T-helper 17 cell (primary cell): ENCODE results near the gene HOXD11. TPM values are rescaled to one million over a fixed set of nuclear protein-coding genes. Genes with fewer than 3 reads are reported as not detected.

Experiments
- ATAC-seq: fragments of 150-1000 bp; cut with Tn5 transposase; 2 replicates; pipeline ENCODE4 v1.10.0; 2021; ENCODE audit warnings: mild to moderate bottlenecking, moderate library complexity
- DNase-seq, 3 donors: peaks; one replicate each; pipeline versions ENCODE4 v3.0.0 to v3.0.0-alpha.2; 2020 to 2021
- H3K9me3 ChIP-seq: one replicate; pipeline ENCODE4 v1.7.0; 2013; ENCODE audit warnings: low read length, mild to moderate bottlenecking; ENCODE audit not compliant: control insufficient read depth, poor library complexity, severe bottlenecking
- H3K27ac Mint-ChIP-seq: one replicate; pipeline ENCODE4 v1.8.0; 2022; ENCODE audit warnings: mild to moderate bottlenecking, moderate library complexity, mixed read lengths
- H3K27me3 Mint-ChIP-seq: one replicate; pipeline ENCODE4 v1.8.0; 2022; ENCODE audit warnings: mixed read lengths
- H3K36me3 Mint-ChIP-seq: one replicate; pipeline ENCODE4 v1.8.0; 2022; ENCODE audit warnings: low read depth, mixed read lengths
- H3K4me1 Mint-ChIP-seq: one replicate; pipeline ENCODE4 v1.8.0; 2022; ENCODE audit warnings: mild to moderate bottlenecking, mixed read lengths
- H3K4me3 Mint-ChIP-seq: one replicate; pipeline ENCODE4 v1.8.0; 2022; ENCODE audit warnings: mild to moderate bottlenecking, moderate library complexity, mixed read lengths
- total RNA-seq, 4 donors: library from RNA in 2 of 4; stranded (reverse) in 2 of 4; gene quantifications; one replicate each; pipeline ENCODE4 v1.2.3 and lab custom pipeline; 2022 to 2026

HOXD11 gene
- total RNA-seq, 2 donors from 2014 or later = not detected

DNA sequence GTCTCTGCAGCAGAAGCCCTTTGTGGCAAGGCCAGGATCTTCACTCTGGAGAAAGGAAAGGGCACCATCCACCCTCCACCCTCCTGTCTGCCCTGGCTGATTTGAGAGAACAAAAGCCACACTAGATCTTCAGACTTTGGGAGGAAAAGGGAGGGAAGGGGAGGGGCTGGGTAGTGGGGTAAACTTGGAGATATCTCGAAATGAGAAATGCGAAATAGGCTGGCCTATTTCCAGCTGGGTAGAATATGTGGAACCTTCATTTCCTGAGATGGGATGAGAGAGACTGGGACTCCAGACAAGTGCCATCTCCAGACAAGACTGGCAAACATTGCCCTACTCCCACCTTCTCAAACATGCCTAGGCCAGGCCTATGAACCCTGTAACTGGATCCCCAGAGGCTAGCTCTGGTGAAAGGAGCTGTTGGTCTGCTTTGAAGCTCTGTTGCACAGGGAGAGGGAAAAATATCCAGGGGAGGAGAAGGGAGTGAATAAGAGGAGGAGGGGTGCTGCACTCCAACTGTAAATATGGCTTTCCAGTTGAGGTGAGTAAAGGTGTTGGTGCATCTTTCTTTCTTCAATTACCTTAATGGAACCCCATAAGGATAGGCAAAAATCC is 5.8 kb upstream of the HOXD11 start:
- H3K9me3 ChIP-seq = peaks cover 8% of the 10 kb centered on the region
- peaks cover 6% of the 10 kb centered on the region for H3K36me3 Mint-ChIP-seq
- DNase-seq (no peak), ATAC-seq (no peak)
- peaks cover 96% of the 10 kb centered on the region for H3K27me3 Mint-ChIP-seq
- no peak overlapping the region for H3K4me3 Mint-ChIP-seq
- no peak overlapping the region for H3K27ac Mint-ChIP-seq
- H3K4me1 Mint-ChIP-seq = peaks cover 22% of the 10 kb centered on the region

DNA sequence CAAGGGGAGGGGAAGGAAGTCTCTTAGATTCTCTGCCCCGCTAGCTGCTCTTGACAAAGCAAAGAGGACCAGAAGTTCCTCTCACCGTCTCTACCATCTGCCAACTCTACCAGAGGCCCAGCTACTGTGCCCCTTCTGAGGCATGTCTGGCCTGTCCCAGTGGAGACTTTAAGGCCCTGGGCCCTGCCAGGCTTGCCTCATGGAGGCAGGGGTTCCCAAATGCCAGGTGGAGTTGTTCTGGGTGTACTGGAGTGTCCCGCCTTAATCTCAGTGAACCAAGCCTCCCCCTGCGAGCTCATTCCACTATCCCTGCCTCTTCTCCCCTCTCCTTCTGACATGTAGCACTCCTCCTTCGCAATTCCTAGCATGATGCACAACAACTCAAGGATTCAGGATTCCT is 5.2 kb upstream of the HOXD11 start:
- peaks cover 8% of the 10 kb centered on the region for H3K9me3 ChIP-seq
- DNase-seq (no peak), ATAC-seq (no peak)
- no peak overlapping the region for H3K4me3 Mint-ChIP-seq
- peaks cover 20% of the 10 kb centered on the region for H3K4me1 Mint-ChIP-seq
- H3K36me3 Mint-ChIP-seq = peaks cover 7% of the 10 kb centered on the region
- H3K27ac Mint-ChIP-seq = no peak overlapping the region
- peaks cover 94% of the 10 kb centered on the region for H3K27me3 Mint-ChIP-seq

DNA sequence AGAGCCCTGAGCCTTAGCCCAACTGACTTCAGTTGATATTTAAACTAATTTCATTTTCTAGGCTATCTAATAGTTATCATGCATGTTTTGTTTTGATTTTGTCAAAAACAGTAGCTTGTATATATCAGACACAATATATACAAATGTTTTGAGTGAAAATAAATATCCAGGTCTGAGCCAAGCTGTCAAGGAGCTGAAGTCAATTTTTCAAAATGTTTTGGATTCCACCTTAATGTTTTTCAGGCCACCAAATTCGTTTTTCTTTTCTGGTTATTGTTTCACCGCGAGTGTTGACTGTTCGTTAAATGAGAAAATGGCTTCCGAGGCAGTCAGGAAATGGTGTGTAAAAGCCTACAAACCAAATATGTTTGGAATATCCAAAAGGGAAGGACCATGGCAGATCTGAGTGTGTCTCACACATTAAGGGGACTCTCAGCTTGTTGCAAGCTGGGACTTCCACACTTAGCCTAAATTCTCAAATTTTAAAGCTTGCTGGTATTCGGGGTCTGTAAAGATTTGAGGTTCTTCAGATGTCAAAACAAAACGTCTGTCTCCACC is 4.7 kb upstream of the HOXD11 start:
- Mint-ChIP-seq H3K36me3 (peaks cover 7% of the 10 kb centered on the region), H3K4me1 (peaks cover 16% of the 10 kb centered on the region), H3K27ac (peak overlapping the region; percentile 27), H3K27me3 (peaks cover 88% of the 10 kb centered on the region), H3K4me3 (no peak overlapping the region)
- DNase-seq (no peak), ATAC-seq (no peak)
- H3K9me3 ChIP-seq = peaks cover 8% of the 10 kb centered on the region

DNA sequence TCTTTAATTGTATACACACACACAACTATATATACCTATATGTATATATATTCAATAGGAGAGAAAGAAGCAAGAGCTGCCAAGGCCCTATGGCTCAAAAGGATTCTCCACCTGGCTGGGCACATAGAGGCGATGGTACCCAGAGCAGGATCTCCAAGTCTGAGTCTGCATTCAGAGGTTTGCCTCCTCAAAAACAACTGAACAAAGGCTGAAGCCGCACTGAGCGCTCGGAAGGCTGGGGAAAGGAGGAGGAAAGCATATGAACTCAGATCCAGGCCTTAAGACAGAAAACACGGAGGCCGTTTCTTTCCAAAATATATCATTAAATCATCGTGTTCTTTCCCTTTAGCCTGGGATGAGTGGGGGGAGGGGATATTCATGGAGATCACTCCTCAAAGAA is 3.9 kb upstream of the HOXD11 start:
- peaks cover 8% of the 10 kb centered on the region for H3K9me3 ChIP-seq
- Mint-ChIP-seq H3K4me3 (peak overlapping the region; percentile 34), H3K27ac (no peak overlapping the region), H3K27me3 (peaks cover 80% of the 10 kb centered on the region), H3K36me3 (peaks cover 5% of the 10 kb centered on the region), H3K4me1 (peaks cover 11% of the 10 kb centered on the region)
- no peak for ATAC-seq
- DNase-seq = no peak

DNA sequence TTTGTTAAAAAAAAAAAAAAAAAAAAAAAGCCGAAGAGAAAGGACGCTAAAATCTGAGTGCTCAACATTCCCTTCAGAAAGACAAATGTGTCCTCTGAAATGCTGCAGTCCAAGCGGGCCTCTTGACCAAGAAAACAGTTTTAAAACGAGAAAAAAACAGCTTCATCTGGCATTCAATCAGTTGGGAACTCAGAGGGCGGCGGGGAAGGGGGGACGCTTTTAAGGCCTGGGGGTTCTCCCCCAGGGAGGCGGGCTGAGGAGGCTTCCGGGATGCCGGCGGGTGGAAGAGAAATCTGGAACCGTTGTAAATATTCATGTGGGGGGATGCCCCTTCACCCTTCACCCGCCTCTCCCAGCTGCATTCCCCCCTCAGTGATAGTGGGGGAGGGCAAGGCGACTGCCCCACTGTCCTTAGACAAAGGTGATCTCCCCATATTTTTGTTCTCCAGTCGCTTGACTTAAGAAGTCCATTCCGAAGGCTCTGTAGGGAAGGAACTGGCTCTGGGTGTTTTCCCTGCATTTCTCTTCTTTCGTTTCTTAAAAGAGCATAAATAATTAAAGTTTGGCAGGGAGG is 3.3 kb upstream of the HOXD11 start:
- peaks cover 78% of the 10 kb centered on the region for H3K27me3 Mint-ChIP-seq
- H3K9me3 ChIP-seq = peaks cover 8% of the 10 kb centered on the region
- ATAC-seq (no peak), DNase-seq (no peak)
- no peak overlapping the region for H3K27ac Mint-ChIP-seq
- peaks cover 5% of the 10 kb centered on the region for H3K36me3 Mint-ChIP-seq
- peaks cover 11% of the 10 kb centered on the region for H3K4me1 Mint-ChIP-seq
- H3K4me3 Mint-ChIP-seq = no peak overlapping the region

DNA sequence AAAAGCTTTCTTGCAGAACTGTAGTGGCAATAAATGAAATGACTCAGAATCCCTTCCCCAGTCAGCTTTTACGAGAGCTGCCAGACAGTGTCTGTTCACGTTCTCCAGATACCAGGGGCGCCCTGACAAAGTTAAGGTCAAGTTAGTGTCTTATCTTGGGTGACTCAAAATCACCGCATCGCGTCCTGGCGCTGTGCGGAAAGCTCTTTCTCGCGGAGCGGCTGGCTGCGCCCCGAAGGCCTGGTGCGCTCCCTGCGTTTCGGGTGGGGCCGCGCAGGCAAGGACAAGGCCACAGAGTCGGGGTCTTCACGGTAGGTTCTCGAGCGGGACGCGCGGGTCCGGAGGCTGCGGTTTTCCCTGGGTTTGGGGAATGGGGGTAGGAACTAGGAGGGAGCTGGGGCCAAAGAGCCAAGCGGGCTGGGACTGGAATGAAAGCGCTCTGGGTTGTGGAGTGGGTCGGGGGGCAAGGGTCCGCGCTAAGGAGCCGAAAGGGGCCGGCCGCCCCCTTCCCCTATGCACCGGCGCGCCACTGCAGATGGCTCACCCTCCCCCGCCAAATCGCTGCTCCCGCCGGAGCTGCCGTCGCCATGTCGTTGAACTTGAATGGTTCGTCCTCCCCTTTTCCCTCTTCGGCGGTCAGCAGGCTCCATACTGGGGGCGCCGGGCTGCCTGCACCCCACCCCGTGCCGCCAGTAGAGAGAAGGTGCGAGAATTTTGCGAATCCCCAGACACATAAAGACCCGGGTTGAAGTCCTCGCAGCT is 2.6 kb upstream of the HOXD11 start:
- Mint-ChIP-seq H3K4me1 (peaks cover 11% of the 10 kb centered on the region), H3K27me3 (peaks cover 78% of the 10 kb centered on the region), H3K36me3 (peaks cover 5% of the 10 kb centered on the region), H3K4me3 (peak overlapping the region; percentile 28), H3K27ac (no peak overlapping the region)
- no peak for DNase-seq
- H3K9me3 ChIP-seq = peaks cover 8% of the 10 kb centered on the region
- no peak for ATAC-seq

DNA sequence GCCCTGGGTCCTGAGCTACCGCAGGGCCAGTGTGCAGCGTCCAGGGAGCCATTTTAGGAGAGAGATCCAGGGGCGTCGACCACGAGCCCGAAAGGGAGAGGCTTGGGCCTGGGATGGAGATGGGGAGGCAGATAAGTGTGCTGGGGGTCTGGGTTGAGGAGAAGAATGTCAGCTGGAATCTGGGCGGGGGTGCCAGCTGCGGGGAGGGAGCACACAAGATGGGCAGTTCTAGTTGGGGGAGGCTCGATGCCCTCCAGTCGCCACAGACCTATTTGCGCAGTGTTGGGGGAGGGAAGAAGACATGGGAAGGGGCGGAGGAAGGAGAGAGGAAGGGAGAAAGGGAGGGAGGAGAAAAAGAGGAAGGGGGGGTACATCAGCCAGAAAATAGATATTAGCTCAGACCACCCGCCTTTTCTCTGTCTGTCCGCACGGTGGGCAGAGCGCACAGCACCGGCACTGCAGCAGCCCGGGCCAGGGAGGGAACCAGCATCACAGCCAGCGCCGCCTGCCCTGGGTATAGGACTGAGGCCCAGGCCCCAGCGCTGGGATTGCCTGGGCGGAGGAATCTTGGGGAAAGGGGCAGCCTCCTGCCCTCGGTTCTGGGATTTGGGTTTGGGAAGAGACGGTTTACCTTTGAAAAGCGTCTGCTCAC is 1.9 kb upstream of the HOXD11 start:
- no peak for ATAC-seq
- Mint-ChIP-seq H3K27me3 (peaks cover 80% of the 10 kb centered on the region), H3K4me3 (no peak overlapping the region), H3K4me1 (peaks cover 11% of the 10 kb centered on the region), H3K36me3 (peaks cover 5% of the 10 kb centered on the region), H3K27ac (peak overlapping the region; percentile 1)
- DNase-seq = no peak
- H3K9me3 ChIP-seq = peaks cover 8% of the 10 kb centered on the region

DNA sequence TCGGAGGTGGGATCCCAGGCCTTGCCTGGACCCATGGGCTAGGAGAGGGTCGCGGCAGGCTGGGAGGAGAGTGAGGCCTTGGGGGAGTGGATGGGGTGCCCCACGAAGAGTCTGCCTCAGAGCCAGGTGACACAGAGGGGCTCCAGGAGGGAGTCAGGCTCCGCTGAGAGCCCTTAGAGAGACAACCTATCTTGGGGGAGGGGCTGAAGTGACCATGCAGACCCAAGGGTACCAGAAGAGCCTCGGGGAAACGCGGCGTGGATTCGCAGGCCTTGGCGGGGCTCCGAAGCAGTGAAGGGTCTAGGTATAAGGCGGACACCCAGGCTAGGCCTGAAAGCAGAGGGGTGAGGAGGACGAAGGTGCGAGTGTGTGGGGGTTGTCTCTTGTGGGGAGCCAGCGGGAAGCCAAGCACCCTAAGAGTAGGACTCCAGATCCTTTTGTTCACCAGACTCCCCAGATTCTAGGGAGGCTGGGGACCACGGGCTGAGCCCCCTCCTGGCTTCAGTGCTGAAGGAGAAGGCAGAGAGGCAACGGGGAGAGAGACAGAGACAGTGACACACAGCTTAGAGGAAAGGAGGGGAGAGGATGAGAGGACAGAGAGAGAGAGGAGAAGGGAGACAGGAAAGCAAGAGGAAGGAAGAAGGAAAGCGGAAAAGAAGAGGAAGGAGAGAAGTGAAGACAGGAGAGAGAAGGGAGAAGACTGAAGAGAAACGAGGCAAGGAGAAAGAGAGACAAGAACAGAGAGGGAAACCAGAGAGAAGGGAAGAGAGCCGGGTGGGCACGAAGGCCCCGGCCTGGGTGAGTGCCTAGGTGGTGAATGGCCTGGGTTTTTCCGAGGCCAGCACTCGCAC is 1.1 kb upstream of the HOXD11 start:
- no peak for ATAC-seq
- Mint-ChIP-seq H3K36me3 (peaks cover 5% of the 10 kb centered on the region), H3K27ac (peak overlapping the region; percentile 1), H3K4me3 (peak overlapping the region; percentile 68), H3K27me3 (peaks cover 80% of the 10 kb centered on the region), H3K4me1 (peaks cover 11% of the 10 kb centered on the region)
- peaks cover 8% of the 10 kb centered on the region for H3K9me3 ChIP-seq
- no peak for DNase-seq

DNA sequence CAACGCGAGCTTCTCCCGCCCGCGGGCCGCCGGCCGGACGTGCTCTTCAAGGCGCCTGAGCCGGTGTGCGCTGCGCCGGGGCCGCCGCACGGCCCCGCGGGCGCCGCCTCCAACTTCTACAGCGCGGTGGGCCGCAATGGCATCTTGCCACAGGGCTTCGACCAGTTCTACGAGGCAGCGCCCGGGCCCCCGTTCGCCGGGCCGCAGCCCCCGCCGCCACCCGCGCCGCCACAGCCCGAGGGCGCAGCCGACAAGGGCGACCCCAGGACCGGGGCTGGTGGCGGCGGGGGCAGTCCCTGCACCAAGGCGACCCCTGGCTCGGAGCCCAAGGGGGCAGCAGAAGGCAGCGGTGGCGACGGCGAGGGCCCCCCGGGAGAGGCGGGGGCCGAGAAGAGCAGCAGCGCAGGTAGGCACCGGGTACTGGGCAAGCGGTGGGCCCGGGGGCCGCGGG is 676 bp downstream of the HOXD11 start:
- peaks cover 8% of the 10 kb centered on the region for H3K9me3 ChIP-seq
- peaks cover 11% of the 10 kb centered on the region for H3K4me1 Mint-ChIP-seq

DNA sequence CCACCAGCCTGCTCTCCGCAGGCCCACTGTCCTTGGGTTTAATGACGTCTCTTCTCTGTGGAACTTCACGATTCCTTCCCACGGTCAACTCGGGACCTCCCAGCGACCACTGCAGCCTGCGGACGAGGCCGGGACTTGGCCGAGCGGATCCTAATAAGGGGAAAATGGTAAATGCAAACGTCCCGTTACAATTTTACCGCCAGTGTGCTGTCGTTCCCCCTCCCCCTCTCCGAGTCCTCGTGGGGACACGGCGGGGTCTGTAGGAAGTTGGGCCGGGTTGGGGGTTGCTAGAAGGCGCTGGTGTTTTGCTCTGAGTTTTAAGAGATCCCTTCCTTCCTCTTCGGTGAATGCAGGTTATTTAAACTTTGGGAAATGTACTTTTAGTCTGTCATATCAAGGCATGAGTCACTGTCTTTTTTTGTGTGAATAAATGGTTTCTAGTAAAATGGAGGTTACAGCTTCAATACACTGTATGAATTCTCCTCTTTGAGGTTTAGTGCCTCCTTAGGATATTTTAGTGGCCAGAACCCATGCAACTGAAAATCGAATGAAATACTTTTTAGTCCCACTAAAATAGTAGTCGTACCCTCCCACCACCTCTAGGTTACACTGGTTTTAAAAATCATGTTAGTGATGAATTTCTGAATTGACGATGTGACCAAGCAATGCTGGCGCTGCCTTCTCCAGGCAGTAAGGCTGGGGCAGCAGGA is 2.3 kb downstream of the HOXD11 start:
- Mint-ChIP-seq H3K4me1 (peaks cover 10% of the 10 kb centered on the region), H3K27me3 (peaks cover 82% of the 10 kb centered on the region), H3K27ac (peak overlapping the region; percentile 77), H3K36me3 (peaks cover 6% of the 10 kb centered on the region), H3K4me3 (peak overlapping the region; percentile 47)
- ATAC-seq (no peak), DNase-seq (no peak)
- peaks cover under 1% of the 10 kb centered on the region for H3K9me3 ChIP-seq

More for the DNA sequence above, 676 bp downstream of the HOXD11 start:
- Mint-ChIP-seq H3K27me3 (peaks cover 80% of the 10 kb centered on the region), H3K36me3 (peaks cover 6% of the 10 kb centered on the region), H3K4me3 (no peak overlapping the region), H3K27ac (no peak overlapping the region)
- DNase-seq (no peak), ATAC-seq (no peak)

DNA sequence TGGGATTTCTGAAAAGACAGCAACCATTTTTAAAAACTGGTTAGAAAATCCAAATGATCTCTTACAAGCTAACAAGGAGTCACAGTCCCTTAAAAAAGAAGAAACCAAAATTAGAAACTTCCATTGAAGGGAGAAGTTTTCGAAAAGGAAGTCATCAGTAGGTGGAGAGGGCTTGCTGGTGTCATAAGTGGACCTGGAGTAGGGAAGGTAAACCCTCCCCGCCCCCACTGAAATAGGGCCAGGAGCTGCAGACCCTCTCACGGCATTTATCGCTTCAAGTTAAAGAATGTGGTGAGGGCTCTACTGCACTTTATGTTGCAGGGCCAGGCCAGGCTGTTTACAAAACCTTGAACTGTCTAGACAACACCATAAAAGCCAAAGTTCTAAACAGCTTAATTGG is 2.9 kb downstream of the HOXD11 start:
- Mint-ChIP-seq H3K36me3 (peaks cover 6% of the 10 kb centered on the region), H3K4me1 (peaks cover 9% of the 10 kb centered on the region), H3K27ac (peak overlapping the region; percentile 77), H3K4me3 (no peak overlapping the region), H3K27me3 (peaks cover 82% of the 10 kb centered on the region)
- ATAC-seq (no peak), DNase-seq (no peak)
- H3K9me3 ChIP-seq = no peaks in the 10 kb centered on the region
